Heart left ventricle (tissue), 16 donors: Measurements from ENCODE around the gene ATP1A2. TPM values are rescaled to one million over a fixed set of nuclear protein-coding genes. Genes with fewer than 3 reads are reported as not detected.

Source experiments
- ATAC-seq, 4 donors: fragments of 200-7000 bp; cut with Tn5 transposase; one replicate each; pipeline ENCODE4 v1.9.1; 2020 to 2022; ENCODE audit warnings: moderate library complexity in 4 of 4, mild to moderate bottlenecking in 3 of 4, moderate number of reproducible peaks in 1 of 4
- DNase-seq, 5 donors: peaks; one replicate each; pipeline ENCODE4 v3.0.0-alpha.2; 2020
- H3K27ac ChIP-seq, 12 donors: fragments of 200-600 bp; sonication (generic) in 4 of 12; one replicate each; pipeline versions ENCODE4 v1.5.0 to v1.8.0; 2016 to 2022; ENCODE audit warnings: mild to moderate bottlenecking in 2 of 12
- H3K27me3 ChIP-seq, 9 donors: fragments of 200-600 bp; sonication (generic) in 2 of 9; one replicate each; pipeline versions ENCODE4 v1.5.1 to v1.8.0; 2016 to 2022; ENCODE audit warnings: mild to moderate bottlenecking in 3 of 9
- H3K36me3 ChIP-seq, 9 donors: fragments of 200-600 bp; sonication (generic) in 2 of 9; one replicate each; pipeline versions ENCODE4 v1.5.0 to v1.8.0; 2018 to 2022; ENCODE audit warnings: mild to moderate bottlenecking in 2 of 9
- H3K4me1 ChIP-seq, 12 donors: fragments of 200-600 bp; sonication (generic) in 4 of 12; one replicate each; pipeline versions ENCODE4 v1.5.0 to v1.8.0; 2016 to 2022; ENCODE audit warnings: mild to moderate bottlenecking in 3 of 12
- H3K4me3 ChIP-seq, 12 donors: fragments of 200-600 bp; sonication (generic) in 4 of 12; one replicate each; pipeline versions ENCODE4 v1.5.0 to v1.8.0; 2017 to 2022; ENCODE audit warnings: mild to moderate bottlenecking in 9 of 12, moderate library complexity in 4 of 12
- H3K9me3 ChIP-seq, 12 donors: fragments of 200-600 bp; sonication (generic) in 4 of 12; one replicate each; pipeline versions ENCODE4 v1.5.0 to v1.8.0; 2016 to 2022; ENCODE audit warnings: mild to moderate bottlenecking in 1 of 12
- POLR2A ChIP-seq, 2 donors: fragments of 450-650 bp; IDR thresholded peaks; one replicate each; pipeline ENCODE4 v1.6.1; 2017; ENCODE audit warnings: antibody characterized with exemption in 2 of 2, mild to moderate bottlenecking in 2 of 2, moderate library complexity in 2 of 2
- whole genome bisulfite sequencing, 4 donors: extraction: QIAGEN DNeasy Blood & Tissue Kit in 2 of 4; methylation state at CpG; one replicate each; pipeline versions ENCODE4 v1.1.5 to v1.1.7; 2013 to 2018; 5-methylcytosine and 5-hydroxymethylcytosine counted together
- intact Hi-C, 10 donors: fragments of 100-400 bp; cut with DNase I; formaldehyde crosslinking; loops; one replicate each; pipeline versions ENCODE4 v1.11.1 to v1.14.2; 2022
- polyA plus RNA-seq, 2 donors: library from polyadenylated mRNA; stranded (reverse); fragments of 200-250 nt; gene quantifications; one replicate each; pipeline ENCODE4 v1.2.3, GENCODE V29; 2013
- total RNA-seq, 9 donors: library from RNA; depleted of rRNA in 2 of 9; stranded (reverse); fragments of >200 nt in 2 of 9; fragmentation: NEBNext Ultra II Directional in 3 of 9; extraction: Animal tissue kit (Norgen Biotek cat#: 25700) in 3 of 9; gene quantifications; one replicate each; pipeline versions ENCODE4 v1.1.0 to v1.2.4, GENCODE V29; 2016 to 2023
- TF ChIP-seq, protein P1 (sequence below), 12 donors: fragments of 200-600 bp; sonication (generic) in 4 of 12; IDR thresholded peaks; one replicate each; pipeline versions ENCODE4 v1.5.0 to v1.8.0; 2018 to 2022; ENCODE audit warnings: antibody characterized with exemption in 12 of 12, mild to moderate bottlenecking in 5 of 12
- donor health status: ischemic (EF 13 %, LVEDD 7.1; RV severe dilation, severe dysfunction).
- donor health status: healthy with polysubstance abuse.
- donor health status: DM: no; HTN: yes; CAD: no.
- donor health status: DM: no; HTN: no; CAD: no.
- donor health status: ischemic (EF 25% LVEDD 6.9; RV normal size, moderate dysfunction).
- donor health status: ischemic (EF 25% LVEDD 5.7; RV mildly dilated, moderate dysfunction).
- donor health status: healthy.
- donor health status: DM: yes; HTN: yes; CAD: no.
- donor health status: ischemic (EF 35%, LVEDD 5.7; RV mildly dilated, moderate dysfunction).
- donor health status: nonischemic (EF 11% LVEDD 7.7; RV severe dilation, severe dysfunction).
- donor health status: DM: yes; HTN: yes; CAD: no.
- donor health status: PGD.
- donor health status: ischemic (EF 29% LVEDD 5.4; RV normal size, mild dysfunction).
- donor health status: nonischemic (EF 23%, LVEDD 6.1; RV moderate dilation, normal function).

ATP1A2 gene
- total and polyA plus RNA-seq, 11 donors = 29.5 to 393 (median 255) TPM

GRCh38 chr1:160133990-160134770 lies 18.6 kb downstream of the ATP1A2 start:
- ATAC-seq (no peak), DNase-seq (no peak)
- intact Hi-C loops = loop anchor here in 1 of 10 donors (2.0 kb wide), 1 partner anchor 15 kb away; no protein-coding TSS in a partner anchor
- Histone ChIP-seq H3K36me3 (peaks cover 0 to 87% (median 52%) of the 10 kb centered on the region in 9 donors), H3K4me1 (peaks cover 0 to 44% (median 17%) of the 10 kb centered on the region in 12 donors), H3K27ac (peak overlapping the region in 5 of 12 donors; percentile 29 to 87 (median 53)), H3K9me3 (no peaks in the 10 kb centered on the region), H3K27me3 (no peaks in the 10 kb centered on the region), H3K4me3 (no peak overlapping the region)
- WGBS, 4 donors = 73 to 86% (median 78%) methylated on average over 9 of the region's 9 CpGs
- TF ChIP-seq, protein P1, sequence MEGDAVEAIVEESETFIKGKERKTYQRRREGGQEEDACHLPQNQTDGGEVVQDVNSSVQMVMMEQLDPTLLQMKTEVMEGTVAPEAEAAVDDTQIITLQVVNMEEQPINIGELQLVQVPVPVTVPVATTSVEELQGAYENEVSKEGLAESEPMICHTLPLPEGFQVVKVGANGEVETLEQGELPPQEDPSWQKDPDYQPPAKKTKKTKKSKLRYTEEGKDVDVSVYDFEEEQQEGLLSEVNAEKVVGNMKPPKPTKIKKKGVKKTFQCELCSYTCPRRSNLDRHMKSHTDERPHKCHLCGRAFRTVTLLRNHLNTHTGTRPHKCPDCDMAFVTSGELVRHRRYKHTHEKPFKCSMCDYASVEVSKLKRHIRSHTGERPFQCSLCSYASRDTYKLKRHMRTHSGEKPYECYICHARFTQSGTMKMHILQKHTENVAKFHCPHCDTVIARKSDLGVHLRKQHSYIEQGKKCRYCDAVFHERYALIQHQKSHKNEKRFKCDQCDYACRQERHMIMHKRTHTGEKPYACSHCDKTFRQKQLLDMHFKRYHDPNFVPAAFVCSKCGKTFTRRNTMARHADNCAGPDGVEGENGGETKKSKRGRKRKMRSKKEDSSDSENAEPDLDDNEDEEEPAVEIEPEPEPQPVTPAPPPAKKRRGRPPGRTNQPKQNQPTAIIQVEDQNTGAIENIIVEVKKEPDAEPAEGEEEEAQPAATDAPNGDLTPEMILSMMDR (IDR thresholded peaks at IDR 0.05) = no peak
- no peak for TF ChIP-seq POLR2A (IDR thresholded peaks at IDR 0.05)

DNA sequence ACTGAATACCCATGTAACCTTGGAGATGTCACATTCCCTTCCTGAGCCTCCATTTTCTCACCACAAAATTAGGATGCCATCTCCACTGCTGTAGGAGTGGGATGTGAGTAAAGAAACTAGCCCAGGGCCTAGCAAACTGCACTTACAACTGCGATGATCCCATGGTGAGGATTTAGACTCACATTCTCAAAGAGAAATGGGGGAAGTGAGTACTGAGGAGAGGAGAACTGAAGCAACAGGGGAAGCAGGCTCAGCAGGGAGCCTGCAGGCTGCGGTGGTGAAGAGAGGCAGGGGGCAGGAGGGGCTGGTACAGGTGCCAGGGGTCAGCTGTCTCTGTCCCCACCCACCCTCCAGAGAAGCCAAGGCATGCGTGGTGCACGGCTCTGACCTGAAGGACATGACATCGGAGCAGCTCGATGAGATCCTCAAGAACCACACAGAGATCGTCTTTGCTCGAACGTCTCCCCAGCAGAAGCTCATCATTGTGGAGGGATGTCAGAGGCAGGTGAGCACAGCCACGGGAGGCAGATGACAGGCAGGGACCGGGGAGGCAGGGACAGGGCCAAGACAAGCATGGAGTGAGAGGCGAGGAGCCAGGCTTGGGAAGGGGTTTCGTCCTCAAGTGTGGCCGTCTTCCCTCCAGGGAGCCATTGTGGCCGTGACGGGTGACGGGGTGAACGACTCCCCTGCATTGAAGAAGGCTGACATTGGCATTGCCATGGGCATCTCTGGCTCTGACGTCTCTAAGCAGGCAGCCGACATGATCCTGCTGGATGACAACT lies 19.4 kb downstream of the ATP1A2 start:
- intact Hi-C loops = no loop called here
- Histone ChIP-seq H3K27me3 (no peaks in the 10 kb centered on the region), H3K9me3 (no peaks in the 10 kb centered on the region), H3K4me1 (peaks cover 0 to 43% (median 17%) of the 10 kb centered on the region in 12 donors), H3K36me3 (peaks cover 0 to 87% (median 51%) of the 10 kb centered on the region in 9 donors), H3K4me3 (no peak overlapping the region), H3K27ac (peak overlapping the region in 5 of 12 donors; percentile 29 to 60 (median 53))
- WGBS, 4 donors = 85 to 91% (median 88%) methylated on average over 20 of the region's 20 CpGs
- TF ChIP-seq POLR2A (IDR thresholded peaks at IDR 0.05) = no peak
- TF ChIP-seq, protein P1 (IDR thresholded peaks at IDR 0.05) = no peak
- DNase-seq (no peak), ATAC-seq (no peak)

DNA sequence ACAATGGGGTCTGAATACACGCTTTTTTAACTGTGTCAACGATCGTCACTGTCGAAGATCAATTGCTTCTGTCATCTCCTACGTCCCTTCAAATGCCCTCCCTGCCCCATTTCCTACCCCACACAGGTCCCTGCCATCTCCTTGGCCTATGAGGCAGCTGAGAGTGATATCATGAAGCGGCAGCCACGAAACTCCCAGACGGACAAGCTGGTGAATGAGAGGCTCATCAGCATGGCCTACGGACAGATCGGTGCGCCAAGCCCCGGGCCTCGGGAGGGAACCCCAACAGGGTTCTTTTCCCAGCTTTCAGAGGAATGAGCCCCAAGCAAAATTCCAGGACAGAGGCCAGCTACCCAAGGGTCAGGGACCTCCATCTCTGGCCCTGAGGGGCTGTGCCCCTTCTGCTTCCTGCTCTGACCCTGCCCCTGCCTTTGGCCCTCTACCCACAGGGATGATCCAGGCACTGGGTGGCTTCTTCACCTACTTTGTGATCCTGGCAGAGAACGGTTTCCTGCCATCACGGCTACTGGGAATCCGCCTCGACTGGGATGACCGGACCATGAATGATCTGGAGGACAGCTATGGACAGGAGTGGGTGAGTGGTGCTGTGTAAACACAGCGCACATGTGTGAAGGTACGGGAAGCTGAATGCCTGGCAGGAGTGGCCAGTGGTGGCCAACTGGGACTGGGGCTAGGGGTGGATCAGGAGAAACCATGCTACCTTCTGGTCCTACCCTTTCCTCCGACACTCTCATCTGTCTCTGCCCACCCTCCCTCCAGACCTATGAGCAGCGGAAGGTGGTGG lies 20.8 kb downstream of the ATP1A2 start:
- Histone ChIP-seq H3K4me1 (peaks cover 0 to 31% (median 10%) of the 10 kb centered on the region in 12 donors), H3K36me3 (peaks cover 0 to 87% (median 51%) of the 10 kb centered on the region in 9 donors), H3K27ac (peak overlapping the region in 5 of 12 donors; percentile 57 to 72 (median 64)), H3K4me3 (no peak overlapping the region), H3K27me3 (no peaks in the 10 kb centered on the region), H3K9me3 (no peaks in the 10 kb centered on the region)
- ATAC-seq = no peak
- DNase-seq = no peak
- intact Hi-C loops = no loop called here
- 87 to 93% (median 90%) methylated on average over 22 of the region's 22 CpGs for WGBS, 4 donors
- TF ChIP-seq POLR2A (IDR thresholded peaks at IDR 0.05) = no peak
- TF ChIP-seq, protein P1 (IDR thresholded peaks at IDR 0.05) = no peak
